NCI-H345 treated with DMSO at 0.1 percent for 48 hours (cell line): Measurements from ENCODE around the gene SLC22A2.

Experiments
- DNase-seq: peaks from one replicate; lab custom pipeline; 2025; ENCODE audit not compliant: unreplicated experiment; lab: John Stamatoyannopoulos, UW

The SLC22A2 gene

DNA sequence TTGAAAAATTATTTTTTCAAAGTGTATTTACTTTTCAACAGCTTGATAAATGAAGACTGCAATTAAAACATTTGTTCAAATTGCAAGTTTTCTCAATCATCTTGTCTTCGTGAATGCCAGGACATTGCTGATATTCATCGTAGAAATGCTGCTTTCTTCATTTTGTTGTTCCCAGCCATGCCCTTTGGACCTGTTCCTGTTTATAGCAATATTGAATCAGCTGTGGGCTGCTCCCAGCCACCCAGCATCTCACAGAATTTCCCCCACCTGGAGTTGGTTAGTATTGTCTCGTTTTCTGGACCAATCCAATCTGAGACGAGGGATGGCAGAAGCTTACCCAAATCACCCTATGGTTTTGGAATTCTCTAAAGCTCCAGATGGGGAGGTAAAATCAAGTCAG is 40.8 kb downstream of the SLC22A2 start:
- DNase-seq, result no peak

- no peak for DNase-seq
Observed at GRCh38 chr6:160217073-160217472, 41.5 kb downstream of the SLC22A2 start.

GRCh38 chr6:160215232-160215631 is 43.4 kb downstream of the SLC22A2 start:
- no peak for DNase-seq

- DNase-seq, result no peak
Observed at GRCh38 chr6:160207618-160208017, 51.0 kb downstream of the SLC22A2 start.

DNA sequence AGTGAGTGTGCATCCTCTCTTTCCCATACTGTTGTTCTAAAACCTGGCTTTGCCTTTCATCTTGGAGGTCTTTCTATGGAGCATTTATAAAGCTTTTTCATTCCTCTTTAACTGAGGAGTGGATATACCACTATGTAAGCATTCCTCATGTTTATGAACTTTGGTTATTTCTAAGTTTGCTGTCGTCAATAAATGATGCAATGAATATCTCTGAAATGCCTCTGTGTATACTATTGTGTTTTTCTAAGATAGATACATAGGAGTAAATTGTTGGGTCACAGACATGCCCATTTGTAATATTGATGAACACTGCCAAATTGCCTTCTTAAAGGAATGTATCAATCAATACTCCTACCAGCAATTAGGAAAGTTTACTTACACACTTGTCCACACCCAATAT is 53.9 kb downstream of the SLC22A2 start:
- DNase-seq, result no peak

DNA sequence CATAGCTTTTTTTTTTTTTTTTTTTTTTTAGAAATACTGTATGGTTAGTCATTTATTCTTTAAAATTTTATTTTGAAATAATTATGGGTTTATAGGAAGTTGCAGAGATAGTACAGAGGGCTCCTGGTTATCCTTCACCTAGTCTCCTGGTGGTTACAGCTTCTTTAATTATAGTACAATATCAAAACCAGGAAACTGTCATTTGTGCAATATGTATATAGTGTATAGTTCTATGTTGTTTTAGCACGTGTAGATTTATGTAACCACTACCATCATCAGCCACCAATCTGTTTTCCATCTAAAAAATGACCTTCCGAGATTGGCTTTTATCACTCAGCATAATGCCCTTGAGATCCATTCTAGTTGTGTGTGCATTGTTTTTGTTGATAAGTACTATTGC is 54.7 kb downstream of the SLC22A2 start:
- no peak for DNase-seq

DNA sequence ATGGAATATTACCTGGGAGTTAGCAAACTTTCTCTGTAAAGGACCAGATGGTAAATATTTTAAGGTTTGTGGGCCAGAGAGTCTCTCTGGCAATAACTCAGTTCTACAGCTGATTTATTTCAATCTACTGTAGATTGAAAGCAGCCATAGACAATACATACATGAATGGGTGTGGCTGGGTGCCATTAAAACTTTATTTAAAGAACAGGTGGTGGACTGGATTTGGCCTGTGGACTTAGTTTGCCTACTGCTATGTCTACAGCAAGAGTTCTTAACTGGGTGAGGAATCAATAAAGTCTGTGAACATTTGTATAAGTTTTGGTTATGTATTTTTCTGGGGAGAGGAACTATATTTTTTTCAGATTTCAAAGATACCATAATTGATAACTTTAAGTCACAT is 55.1 kb downstream of the SLC22A2 start:
- no peak for DNase-seq

DNA sequence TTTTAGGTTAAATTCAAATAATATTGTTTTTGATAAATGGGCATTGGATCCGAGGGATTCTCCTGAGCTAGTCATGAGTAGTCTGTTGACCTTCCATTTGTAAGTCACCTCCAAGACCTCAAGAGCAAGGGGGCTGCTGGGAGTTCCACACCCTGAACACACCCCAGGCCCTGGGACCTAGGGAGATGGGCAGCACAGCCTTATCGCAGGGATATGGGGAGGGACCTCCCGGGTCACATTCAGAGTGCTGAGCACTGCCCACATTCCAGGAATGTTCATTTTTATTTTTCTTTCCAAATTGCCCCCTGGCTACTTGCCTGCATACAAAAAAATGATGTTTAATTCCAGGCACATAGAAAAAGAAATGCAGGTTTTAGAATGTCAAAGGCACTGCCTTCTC is 55.5 kb downstream of the SLC22A2 start:
- no peak for DNase-seq

DNA sequence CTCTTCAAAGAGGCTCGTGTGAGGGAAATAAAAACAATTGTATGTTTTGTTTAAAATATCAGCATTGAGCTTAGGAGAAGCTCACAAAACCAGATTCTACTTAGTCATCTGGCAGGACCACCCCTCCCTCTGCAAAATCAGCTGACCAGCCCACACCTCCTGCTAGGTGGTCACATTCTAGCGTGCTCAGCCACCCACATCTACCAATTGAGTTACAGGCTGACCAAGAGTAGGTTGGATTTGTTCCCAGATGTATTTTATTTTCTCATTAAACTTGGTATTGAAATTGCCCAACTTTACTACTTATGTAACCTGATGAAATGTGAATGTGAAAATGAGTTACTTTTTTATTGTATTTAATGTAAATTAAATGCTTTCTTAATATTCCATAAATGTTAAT is 56.2 kb downstream of the SLC22A2 start:
- no peak for DNase-seq

- no peak for DNase-seq
Observed at GRCh38 chr6:160201061-160201460, 57.6 kb downstream of the SLC22A2 start.

DNA sequence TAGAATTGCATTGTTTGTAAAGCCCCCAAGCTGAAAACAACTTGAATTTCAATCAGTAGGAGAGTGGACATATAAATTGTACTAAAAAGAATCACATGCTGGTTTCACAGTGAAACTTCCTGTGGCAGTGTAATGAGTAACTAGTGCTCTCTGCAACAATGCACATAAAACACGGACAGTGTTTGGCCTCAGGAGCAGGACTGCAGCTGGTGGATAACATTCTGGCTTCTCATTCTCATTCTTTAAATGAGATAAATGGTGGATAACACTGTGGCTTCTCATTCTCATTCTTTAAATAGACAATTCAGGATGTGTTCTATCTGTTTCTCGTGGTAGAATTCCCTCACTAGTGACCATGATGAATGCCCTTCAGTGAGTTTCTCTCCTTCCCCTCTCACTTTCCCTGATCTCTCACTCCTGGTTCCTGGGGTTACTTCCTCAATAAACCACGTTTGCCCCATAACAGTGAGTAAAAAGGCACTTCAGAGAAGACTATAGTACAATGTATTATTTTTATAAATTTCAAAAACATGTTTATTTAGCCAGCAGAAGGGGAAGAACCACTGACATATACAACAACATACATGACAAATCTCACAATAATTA is 59.9 kb downstream of the SLC22A2 start:
- DNase-seq, result no peak

- no peak for DNase-seq
Observed at GRCh38 chr6:160197662-160198061, 61.0 kb downstream of the SLC22A2 start.

DNA sequence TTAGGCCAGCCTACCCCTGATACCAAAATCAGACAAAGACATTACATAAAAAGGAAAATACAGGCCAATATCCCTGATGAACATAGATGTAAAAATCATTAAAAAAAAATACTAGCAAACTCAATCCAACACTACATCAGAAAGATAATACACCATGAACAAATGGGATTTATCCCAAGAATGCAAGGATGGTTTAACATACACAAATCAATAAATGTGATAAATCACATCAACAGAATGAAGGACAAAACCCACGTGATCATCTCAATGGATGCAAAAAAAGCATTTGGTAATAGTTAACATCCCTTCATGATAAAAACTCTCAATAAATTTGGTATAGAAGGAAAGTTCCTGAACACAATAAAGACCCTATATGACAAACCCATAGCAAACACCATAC is 63.8 kb downstream of the SLC22A2 start:
- DNase-seq, result no peak

GRCh38 chr6:160192840-160193239 is 65.8 kb downstream of the SLC22A2 start:
- no peak for DNase-seq

GRCh38 chr6:160190973-160191372 is 67.6 kb downstream of the SLC22A2 start:
- no peak for DNase-seq

DNA sequence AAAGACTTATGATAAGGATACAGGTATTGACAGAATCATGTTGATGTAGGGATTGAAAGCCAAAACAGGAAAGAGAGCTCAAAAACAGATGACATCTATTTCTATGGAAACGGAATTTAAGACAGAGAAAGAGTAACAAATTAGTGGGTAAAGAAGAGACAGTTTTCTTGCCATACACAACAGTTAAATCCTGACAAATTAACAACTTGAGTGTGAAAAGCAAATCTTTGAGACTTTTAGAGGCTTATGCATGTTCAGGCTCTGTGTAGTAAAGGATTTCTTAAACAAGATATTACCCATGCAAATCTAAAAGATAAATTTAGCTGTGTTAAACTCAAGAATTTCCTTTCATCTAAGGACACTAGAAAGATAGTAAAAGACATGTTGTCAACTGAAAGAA is 68.5 kb downstream of the SLC22A2 start:
- no peak for DNase-seq

- DNase-seq, result no peak
Observed at GRCh38 chr6:160188773-160189172, 69.8 kb downstream of the SLC22A2 start.

DNA sequence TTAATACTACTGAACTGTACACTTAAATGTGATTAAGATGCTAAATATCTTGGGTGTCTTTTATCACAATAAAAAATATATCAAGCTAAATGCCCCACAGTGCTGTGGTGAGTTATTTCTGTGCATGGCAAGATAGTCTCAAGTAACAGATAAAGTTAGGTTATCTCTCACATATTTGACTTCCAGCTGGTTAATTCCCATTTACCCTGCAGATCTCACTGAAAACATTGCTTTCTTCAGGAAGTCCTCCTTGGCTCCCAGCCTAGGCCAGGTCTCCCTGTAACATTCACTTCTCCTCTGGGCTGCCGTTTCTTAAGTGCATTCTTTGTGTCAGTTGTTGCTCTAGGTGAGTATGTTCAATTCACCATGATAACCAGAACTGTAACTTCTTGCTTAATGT is 77.9 kb downstream of the SLC22A2 start:
- DNase-seq, result no peak

- no peak for DNase-seq
Observed at GRCh38 chr6:160178271-160178670, 80.3 kb downstream of the SLC22A2 start.

- no peak for DNase-seq
Observed at GRCh38 chr6:160177220-160177619, 81.4 kb downstream of the SLC22A2 start.

DNA sequence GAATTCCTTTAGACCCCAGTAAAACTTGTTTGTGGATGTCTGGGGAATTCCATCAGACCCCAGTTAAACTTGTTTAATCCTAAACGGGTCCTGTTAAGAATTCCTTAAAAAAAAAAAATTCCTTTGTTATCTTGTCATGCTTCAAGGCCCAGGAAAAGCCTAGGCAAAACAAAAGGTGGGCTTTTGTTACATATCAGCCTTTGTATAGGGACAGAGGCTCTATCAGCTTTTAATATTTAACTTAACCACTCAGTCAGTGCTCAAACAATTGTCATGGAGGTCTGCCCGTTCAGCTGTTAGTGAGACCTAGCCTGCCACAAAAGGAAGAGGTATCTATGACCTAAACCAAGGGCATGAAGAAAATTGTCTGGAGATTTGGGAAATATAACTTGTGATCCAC is 83.9 kb downstream of the SLC22A2 start:
- DNase-seq, result no peak

DNA sequence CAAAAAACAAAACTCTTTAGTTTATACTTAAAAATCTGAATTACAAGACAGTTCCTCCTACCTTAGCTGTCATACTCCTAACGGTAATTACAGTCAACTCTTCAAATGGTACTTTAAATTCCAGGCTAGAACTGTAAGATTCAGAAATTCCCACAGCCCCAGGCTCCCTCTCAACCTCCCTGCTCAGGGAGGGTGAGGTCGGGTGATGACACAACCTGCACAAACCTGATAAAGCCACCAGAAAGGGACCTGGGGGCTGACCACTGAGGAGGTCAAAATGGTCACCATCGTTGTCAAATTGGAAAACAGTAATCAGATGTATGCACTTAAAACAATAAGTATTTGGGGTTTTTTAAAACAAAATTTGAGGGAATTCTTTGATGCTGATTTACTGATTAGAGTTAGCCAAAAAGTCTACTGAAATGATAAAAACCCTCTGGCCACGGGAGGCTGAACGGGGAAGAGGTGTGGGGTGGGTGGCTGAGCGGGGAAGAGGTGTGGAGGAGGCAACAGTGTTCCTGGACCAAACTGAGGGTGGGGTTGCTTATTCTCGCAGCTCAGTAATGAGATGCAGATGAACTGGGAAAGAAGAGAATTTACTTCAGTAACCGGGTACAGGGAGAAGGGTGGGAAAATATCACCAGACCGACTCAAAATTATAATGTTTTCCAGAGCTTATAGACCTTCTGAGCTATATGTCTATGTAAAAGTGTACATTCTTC is 84.7 kb downstream of the SLC22A2 start:
- no peak for DNase-seq

- no peak for DNase-seq
Observed at GRCh38 chr6:160172704-160173103, 85.9 kb downstream of the SLC22A2 start.
